Measurements from ENCODE around the gene EPX.

- TF ChIP-seq CTCF (IDR thresholded peaks at IDR 0.05; ENCODE audit: insufficient read depth, low read length) = no peak
- no peak for TF ChIP-seq REST (IDR thresholded peaks at IDR 0.05; ENCODE audit: insufficient replicate concordance, low read depth)
- no peak for TF ChIP-seq POLR2AphosphoS5 (IDR thresholded peaks at IDR 0.05; ENCODE audit: low read depth)
- TF ChIP-seq GABPA (IDR thresholded peaks at IDR 0.05; ENCODE audit: low read depth) = no peak
Observed at GRCh38 chr17:58252141-58252540, 59.6 kb downstream of the EPX start.
